ENCODE results near the gene POR. TPM values are rescaled to one million over a fixed set of nuclear protein-coding genes. Genes with fewer than 3 reads are reported as not detected.

The POR gene
- total and polyA plus RNA-seq, 2 of the 13 experiments (the other 11 are each of a cell fraction or from before 2014, with no cell fraction given): 145 to 266 TPM

- no peak for TF ChIP-seq HMGXB3 (CRISPR knock-in tag; IDR thresholded peaks at IDR 0.05; ENCODE audit: borderline replicate concordance)
- no peak for TF ChIP-seq POLR2G (IDR thresholded peaks at IDR 0.05; ENCODE audit: low read depth, low read length)
- TF ChIP-seq KIAA2018 (CRISPR knock-in tag; IDR thresholded peaks at IDR 0.05; ENCODE audit: borderline replicate concordance): no peak
- TF ChIP-seq POGZ (CRISPR knock-in tag; IDR thresholded peaks at IDR 0.05): no peak; the same call in 1 of the 2 replicates
- no peak for TF ChIP-seq YY1 (IDR thresholded peaks at IDR 0.05; ENCODE audit: insufficient read depth, insufficient replicate concordance, low read depth, low read length)
- TF ChIP-seq FLYWCH1 (CRISPR knock-in tag; IDR thresholded peaks at IDR 0.05): no peak
- no peak for TF ChIP-seq ZNF530 (CRISPR knock-in tag; IDR thresholded peaks at IDR 0.05; ENCODE audit: low read depth)
- no peak for TF ChIP-seq ZNF180 (CRISPR knock-in tag; IDR thresholded peaks at IDR 0.05; ENCODE audit: borderline replicate concordance, low read depth)
- TF ChIP-seq ZNF281 (CRISPR knock-in tag; IDR thresholded peaks at IDR 0.05; ENCODE audit: borderline replicate concordance): no peak
- no peak for TF ChIP-seq PLSCR1 (CRISPR knock-in tag; IDR thresholded peaks at IDR 0.05; ENCODE audit: borderline replicate concordance)
- no peak for TF ChIP-seq ASH2L (IDR thresholded peaks at IDR 0.05; ENCODE audit: insufficient read length, low read depth, low read length)
Observed at GRCh38 chr7:75962607-75963380, 47.8 kb downstream of the POR start (continued).
